NB4 (cell line): ENCODE measurements around the gene TFF1.

Source experiments
- MYC ChIP-seq: IDR thresholded peaks from 2 replicates; pipeline ENCODE4 v1.6.1; 2011; ENCODE audit warnings: low read depth, low read length
- POLR2A ChIP-seq: IDR thresholded peaks from 2 replicates; pipeline ENCODE4 v1.6.1; 2011; ENCODE audit warnings: mild to moderate bottlenecking; ENCODE audit not compliant: insufficient read length; ENCODE audit errors: extremely low read depth
- TF ChIP-seq, protein P1 (sequence below): IDR thresholded peaks from one replicate; pipeline ENCODE4 v1.5.1; 2012; ENCODE audit warnings: low read depth, low read length
- TF ChIP-seq, protein P2 (sequence below): IDR thresholded peaks from 2 replicates; pipeline ENCODE4 v1.6.1; 2011; ENCODE audit warnings: low read depth, low read length

DNA sequence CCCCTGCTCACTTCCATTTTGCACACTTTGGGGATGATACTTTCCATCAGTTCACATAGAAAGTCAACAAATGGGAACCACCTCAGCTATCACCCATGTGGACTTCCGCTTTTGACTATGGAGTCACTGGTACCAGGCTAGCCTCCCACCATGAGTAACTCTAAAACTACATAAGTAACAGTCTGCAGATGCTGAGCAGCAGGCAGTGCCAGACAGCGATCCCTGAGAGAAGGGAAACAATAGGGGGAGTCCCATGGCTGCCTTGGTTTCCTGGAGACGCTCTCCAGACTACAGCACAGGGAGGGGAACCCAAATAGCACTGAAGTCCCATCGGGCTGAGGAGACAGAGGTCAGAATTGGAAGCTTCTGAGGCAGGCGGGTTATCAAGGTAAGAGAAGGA is 12.7 kb downstream of the TFF1 start:
- TF ChIP-seq, protein P1, sequence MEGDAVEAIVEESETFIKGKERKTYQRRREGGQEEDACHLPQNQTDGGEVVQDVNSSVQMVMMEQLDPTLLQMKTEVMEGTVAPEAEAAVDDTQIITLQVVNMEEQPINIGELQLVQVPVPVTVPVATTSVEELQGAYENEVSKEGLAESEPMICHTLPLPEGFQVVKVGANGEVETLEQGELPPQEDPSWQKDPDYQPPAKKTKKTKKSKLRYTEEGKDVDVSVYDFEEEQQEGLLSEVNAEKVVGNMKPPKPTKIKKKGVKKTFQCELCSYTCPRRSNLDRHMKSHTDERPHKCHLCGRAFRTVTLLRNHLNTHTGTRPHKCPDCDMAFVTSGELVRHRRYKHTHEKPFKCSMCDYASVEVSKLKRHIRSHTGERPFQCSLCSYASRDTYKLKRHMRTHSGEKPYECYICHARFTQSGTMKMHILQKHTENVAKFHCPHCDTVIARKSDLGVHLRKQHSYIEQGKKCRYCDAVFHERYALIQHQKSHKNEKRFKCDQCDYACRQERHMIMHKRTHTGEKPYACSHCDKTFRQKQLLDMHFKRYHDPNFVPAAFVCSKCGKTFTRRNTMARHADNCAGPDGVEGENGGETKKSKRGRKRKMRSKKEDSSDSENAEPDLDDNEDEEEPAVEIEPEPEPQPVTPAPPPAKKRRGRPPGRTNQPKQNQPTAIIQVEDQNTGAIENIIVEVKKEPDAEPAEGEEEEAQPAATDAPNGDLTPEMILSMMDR: no peak
- TF ChIP-seq POLR2A (no peak), MYC (no peak)
- TF ChIP-seq, protein P2, sequence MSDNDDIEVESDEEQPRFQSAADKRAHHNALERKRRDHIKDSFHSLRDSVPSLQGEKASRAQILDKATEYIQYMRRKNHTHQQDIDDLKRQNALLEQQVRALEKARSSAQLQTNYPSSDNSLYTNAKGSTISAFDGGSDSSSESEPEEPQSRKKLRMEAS: no peak
